ENCODE results near the gene NPIPB6.

Gene NPIPB6

GRCh38 chr16:28292731-28293600 lies 70.3 kb downstream of the NPIPB6 start:
- TF ChIP-seq, protein P1, sequence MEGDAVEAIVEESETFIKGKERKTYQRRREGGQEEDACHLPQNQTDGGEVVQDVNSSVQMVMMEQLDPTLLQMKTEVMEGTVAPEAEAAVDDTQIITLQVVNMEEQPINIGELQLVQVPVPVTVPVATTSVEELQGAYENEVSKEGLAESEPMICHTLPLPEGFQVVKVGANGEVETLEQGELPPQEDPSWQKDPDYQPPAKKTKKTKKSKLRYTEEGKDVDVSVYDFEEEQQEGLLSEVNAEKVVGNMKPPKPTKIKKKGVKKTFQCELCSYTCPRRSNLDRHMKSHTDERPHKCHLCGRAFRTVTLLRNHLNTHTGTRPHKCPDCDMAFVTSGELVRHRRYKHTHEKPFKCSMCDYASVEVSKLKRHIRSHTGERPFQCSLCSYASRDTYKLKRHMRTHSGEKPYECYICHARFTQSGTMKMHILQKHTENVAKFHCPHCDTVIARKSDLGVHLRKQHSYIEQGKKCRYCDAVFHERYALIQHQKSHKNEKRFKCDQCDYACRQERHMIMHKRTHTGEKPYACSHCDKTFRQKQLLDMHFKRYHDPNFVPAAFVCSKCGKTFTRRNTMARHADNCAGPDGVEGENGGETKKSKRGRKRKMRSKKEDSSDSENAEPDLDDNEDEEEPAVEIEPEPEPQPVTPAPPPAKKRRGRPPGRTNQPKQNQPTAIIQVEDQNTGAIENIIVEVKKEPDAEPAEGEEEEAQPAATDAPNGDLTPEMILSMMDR (IDR thresholded peaks at IDR 0.05; ENCODE audit: insufficient read depth, low read length, poor library complexity, severe bottlenecking) = no peak
- Histone ChIP-seq H3K27me3 (replicated peaks; ENCODE audit: control insufficient read depth, insufficient read depth, low read length) (peaks cover 4% of the 10 kb centered on the region; the same call in 1 of the 2 replicates), H3K36me3 (ENCODE audit: control insufficient read depth, insufficient read depth, low read length) (no peaks in the 10 kb centered on the region), H3K4me3 (replicated peaks; ENCODE audit: low read depth, low read length) (peak overlapping the region; percentile 55)
- DNase-seq (ENCODE audit: extremely low read depth, insufficient read length) = no peak
